Medulla oblongata (tissue), 1 donor: ENCODE results near the gene MRPL17.

Experiments
- DNase-seq: peaks from one replicate; pipeline ENCODE4 v3.0.0-alpha.2; 2015; ENCODE audit errors: extremely low spot score

Gene MRPL17

DNA sequence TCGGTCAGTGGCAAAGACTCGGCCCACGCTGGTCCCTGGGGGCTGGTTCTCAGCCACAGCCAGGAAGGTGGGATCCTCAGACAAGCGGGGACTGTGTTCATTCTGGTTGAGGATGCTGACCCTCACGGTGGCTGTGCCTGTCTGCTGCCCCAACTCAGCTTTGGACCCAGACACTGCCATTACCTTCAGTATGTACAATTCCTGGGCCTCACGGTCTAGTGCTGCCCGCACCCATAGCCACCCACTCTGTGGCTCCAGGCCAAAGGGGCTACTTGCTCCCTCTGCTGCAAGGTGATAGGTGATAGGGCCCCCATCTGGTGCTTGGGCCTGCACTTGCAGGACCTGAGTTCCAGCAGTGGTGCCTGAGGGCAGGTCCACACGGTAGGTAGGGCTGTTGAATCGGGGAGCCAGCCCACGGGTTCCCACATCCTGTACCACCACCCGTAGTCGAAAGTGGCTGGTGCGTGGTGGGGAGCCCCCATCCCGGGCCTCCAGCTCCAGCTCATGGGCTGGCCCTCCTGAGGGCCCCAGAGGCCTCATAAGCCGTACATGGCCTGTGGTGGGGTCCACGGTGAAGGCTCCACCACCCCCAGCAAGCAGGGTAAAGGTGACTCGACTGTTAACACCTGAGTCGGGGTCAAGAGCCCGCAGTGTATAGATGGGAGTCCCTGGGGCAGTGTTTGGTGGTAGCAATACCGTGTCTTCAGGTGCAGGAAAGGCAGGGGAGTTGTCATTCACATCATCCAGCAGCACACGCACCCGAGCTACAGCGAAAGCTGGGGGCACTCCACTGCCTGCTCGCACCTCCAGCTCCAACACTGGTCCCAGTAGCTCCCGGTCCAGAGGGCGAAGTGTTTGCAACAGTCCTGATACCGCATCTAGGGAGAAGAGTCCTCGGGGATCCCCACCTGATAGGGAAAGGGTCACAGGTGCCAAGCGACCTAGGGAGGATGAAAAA, 50.7 kb downstream of the MRPL17 start:
- DNase-seq, result no peak

DNA sequence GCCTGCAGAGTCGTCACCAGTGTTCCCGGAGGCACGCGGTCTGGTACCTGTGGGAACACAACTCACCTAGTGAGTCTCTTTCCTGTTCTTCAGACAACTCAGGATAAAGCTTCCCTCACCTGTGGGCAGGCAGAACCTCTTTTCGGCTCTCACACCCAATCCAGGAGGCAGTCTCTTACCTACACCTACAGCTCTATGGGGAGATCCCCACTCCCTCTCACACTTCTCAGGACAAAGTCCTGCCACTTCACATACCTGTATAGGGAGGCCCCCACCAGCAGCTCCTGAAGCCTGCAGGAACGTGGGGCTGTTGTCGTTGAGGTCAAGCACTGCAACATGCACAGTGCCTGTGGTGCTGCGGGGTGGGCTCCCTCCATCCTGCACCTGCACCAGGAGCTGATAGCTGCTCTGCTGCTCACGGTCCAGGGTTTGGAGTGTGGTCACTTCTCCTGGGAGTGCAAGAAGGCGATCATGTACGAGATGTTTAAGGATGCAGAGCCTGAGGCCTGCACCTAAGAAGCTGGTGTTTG, 51.7 kb downstream of the MRPL17 start:
- DNase-seq, result no peak

DNA sequence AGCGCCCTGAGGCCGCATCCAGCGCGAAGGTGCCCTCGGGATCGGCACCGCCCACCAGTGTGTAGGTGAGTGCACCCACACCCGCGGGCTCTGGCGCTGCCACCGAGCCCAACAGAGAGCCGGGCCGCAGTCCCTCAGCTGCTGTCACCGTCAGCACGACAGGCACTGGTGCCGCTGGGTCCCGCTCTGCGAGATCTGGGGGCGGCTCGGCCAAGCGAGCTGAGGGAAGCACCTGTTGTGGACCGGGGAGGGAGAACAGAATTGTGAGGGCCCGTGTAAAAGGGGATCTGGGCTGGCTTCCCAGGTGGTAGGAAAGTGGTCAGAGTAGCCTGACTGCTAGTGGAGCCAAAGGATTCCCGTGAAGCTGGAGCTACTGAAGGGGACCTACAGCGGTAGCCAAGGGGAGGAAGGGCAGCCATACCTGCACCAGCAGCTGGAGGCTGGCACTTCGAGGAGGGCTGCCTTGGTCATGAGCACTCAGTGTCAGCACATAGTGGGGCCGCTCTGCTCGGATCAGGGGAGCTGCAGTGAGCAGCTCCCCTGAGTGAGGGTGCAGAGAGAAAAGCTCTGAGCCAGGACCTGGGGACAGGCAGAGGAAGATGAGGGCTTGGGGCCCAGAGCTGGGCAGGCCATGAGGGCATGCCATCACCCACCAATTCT, 52.4 kb downstream of the MRPL17 start:
- no peak for DNase-seq
